ENCODE data around the gene ZNF530.

ZNF530 gene

GRCh38 chr19:57560049-57560491, 39.6 kb upstream of the ZNF530 start:
- TF ChIP-seq CTCF (IDR thresholded peaks at IDR 0.05; ENCODE audit: control insufficient read depth, extremely low read depth, insufficient read depth): no peak
- no peak for DNase-seq (ENCODE audit: low read depth)
- peak overlapping the region; percentile 96 for H3K4me3 ChIP-seq (ENCODE audit: low read depth, low read length)

- no peak for TF ChIP-seq CTCF (IDR thresholded peaks at IDR 0.05; ENCODE audit: control insufficient read depth, extremely low read depth, insufficient read depth)
- H3K4me3 ChIP-seq (ENCODE audit: low read depth, low read length): no peak overlapping the region
- no peak for DNase-seq (ENCODE audit: low read depth)
These were observed 36.1 kb upstream of the ZNF530 start for GRCh38 chr19:57563547-57563946.

GRCh38 chr19:57566396-57567265, 33.1 kb upstream of the ZNF530 start:
- no peak overlapping the region for H3K4me3 ChIP-seq (ENCODE audit: low read depth, low read length)
- no peak for DNase-seq (ENCODE audit: low read depth)
- TF ChIP-seq CTCF (IDR thresholded peaks at IDR 0.05; ENCODE audit: control insufficient read depth, extremely low read depth, insufficient read depth): no peak

DNA sequence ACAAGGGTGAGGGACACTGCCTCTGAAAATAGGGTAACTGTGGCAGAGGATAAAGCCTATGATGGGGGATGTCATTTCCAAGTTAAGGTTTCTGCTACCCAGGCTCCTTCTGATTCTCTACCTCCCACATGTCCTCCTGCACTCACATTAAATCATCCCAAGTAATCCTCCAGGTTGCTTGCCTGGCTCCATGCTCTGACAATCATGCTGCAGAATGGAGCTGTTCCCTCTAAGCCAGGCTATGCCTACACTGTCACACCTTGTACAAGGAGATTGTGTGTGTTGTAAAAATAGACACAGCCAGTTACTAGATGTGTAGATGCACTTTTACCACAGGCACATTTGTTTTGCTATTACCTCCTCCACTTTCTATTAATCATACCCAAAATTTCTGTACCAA, 29.0 kb upstream of the ZNF530 start:
- TF ChIP-seq CTCF (IDR thresholded peaks at IDR 0.05; ENCODE audit: control insufficient read depth, extremely low read depth, insufficient read depth): no peak
- H3K4me3 ChIP-seq (ENCODE audit: low read depth, low read length): no peak overlapping the region
- no peak for DNase-seq (ENCODE audit: low read depth)

GRCh38 chr19:57572415-57572947, 27.2 kb upstream of the ZNF530 start:
- H3K4me3 ChIP-seq (ENCODE audit: low read depth, low read length): no peak overlapping the region
- TF ChIP-seq CTCF (IDR thresholded peaks at IDR 0.05; ENCODE audit: control insufficient read depth, extremely low read depth, insufficient read depth): no peak
- no peak for DNase-seq (ENCODE audit: low read depth)

DNA sequence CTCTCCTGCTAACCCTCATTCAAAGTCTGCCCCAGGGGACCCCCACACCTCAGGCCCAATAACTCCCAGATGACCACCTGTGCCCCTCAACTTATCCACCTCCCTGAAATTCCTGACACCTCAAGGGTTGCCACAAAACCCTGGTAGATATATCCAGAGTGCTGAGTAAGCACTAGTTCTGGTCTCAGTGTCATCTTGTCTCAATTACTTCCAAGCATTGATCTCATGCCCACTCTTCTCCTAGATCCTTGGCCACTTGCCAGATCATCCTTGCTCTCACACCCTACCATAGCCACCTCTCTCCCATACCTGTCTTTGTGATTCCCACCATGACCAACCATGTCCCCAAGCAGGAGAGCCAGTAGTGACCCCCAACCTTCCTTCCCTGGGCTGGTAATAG, 23.0 kb upstream of the ZNF530 start:
- H3K4me3 ChIP-seq (ENCODE audit: low read depth, low read length): no peak overlapping the region
- no peak for DNase-seq (ENCODE audit: low read depth)
- TF ChIP-seq CTCF (IDR thresholded peaks at IDR 0.05; ENCODE audit: control insufficient read depth, extremely low read depth, insufficient read depth): no peak

All from LNCaP clone FGC (cell line).